Measurements from ENCODE around the gene AMPD3.

The AMPD3 gene

GRCh38 chr11:10514709-10515108, 59.6 kb downstream of the AMPD3 start:
- TF ChIP-seq, protein P1, sequence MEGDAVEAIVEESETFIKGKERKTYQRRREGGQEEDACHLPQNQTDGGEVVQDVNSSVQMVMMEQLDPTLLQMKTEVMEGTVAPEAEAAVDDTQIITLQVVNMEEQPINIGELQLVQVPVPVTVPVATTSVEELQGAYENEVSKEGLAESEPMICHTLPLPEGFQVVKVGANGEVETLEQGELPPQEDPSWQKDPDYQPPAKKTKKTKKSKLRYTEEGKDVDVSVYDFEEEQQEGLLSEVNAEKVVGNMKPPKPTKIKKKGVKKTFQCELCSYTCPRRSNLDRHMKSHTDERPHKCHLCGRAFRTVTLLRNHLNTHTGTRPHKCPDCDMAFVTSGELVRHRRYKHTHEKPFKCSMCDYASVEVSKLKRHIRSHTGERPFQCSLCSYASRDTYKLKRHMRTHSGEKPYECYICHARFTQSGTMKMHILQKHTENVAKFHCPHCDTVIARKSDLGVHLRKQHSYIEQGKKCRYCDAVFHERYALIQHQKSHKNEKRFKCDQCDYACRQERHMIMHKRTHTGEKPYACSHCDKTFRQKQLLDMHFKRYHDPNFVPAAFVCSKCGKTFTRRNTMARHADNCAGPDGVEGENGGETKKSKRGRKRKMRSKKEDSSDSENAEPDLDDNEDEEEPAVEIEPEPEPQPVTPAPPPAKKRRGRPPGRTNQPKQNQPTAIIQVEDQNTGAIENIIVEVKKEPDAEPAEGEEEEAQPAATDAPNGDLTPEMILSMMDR (IDR thresholded peaks at IDR 0.05; ENCODE audit: control insufficient read depth, extremely low read depth, insufficient read depth), result no peak
- DNase-seq (ENCODE audit: low read depth), result no peak
- H3K4me3 ChIP-seq (ENCODE audit: low read depth, low read length), result no peak overlapping the region

DNA sequence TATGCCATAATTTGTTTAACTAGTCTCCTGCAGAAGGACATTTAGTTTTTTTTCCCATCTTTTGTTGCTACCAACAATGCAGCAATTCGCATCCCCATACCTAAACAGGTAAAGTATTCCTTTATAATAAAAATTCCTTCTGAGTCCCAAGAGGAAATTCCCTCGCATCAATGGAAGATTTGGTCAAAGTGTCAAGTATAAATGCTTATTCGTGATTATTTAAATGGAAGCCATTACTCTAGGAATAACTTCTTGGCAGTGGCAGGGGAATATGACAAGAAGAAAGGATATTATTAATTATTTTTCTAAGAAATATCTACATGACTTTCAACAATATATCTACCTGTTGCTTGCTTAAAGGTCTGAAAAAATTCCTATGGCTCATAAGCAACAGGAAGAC, 60.4 kb downstream of the AMPD3 start:
- no peak for DNase-seq (ENCODE audit: low read depth)
- no peak overlapping the region for H3K4me3 ChIP-seq (ENCODE audit: low read depth, low read length)
- TF ChIP-seq, protein P1 (IDR thresholded peaks at IDR 0.05; ENCODE audit: control insufficient read depth, extremely low read depth, insufficient read depth), result no peak

DNA sequence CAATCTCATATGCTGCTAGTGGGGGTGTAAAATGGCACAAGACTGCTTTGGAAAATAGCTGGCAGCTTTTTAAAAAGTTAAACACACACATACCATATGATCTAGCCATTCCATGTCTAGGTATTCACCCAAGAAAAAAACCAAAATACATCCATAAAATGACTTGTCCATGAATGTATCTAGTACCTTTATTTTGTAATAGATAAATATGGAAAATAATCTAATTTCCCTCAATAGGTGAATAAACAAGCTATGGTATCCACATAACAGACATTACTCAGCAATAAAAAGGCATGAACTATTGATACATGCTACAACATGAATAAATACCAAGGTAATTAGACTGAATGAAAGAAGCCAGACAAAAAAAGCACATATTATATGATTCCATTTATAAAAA, 63.1 kb downstream of the AMPD3 start:
- H3K4me3 ChIP-seq (ENCODE audit: low read depth, low read length), result no peak overlapping the region
- TF ChIP-seq, protein P1 (IDR thresholded peaks at IDR 0.05; ENCODE audit: control insufficient read depth, extremely low read depth, insufficient read depth), result no peak
- DNase-seq (ENCODE audit: low read depth), result no peak

DNA sequence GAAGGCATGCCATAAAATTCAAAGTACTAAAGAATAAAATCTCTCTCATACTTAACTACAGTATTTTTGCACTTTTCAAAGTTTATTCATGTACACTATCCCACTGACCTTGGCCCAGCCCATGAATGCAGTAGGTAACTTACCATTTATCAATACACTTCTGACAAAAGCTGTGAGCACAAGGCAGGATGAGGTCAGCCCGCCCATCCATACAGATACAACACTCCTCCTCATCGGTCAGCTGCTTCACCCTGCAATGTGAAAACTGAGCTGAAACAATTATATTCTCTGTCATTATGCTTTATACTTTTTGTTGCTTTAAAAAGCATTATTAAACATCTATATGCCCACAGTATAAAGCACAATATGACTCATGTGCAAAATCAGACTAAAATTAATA, 63.8 kb downstream of the AMPD3 start:
- TF ChIP-seq, protein P1 (IDR thresholded peaks at IDR 0.05; ENCODE audit: control insufficient read depth, extremely low read depth, insufficient read depth), result no peak
- no peak for DNase-seq (ENCODE audit: low read depth)

GRCh38 chr11:10519630-10520029, 64.6 kb downstream of the AMPD3 start:
- H3K4me3 ChIP-seq (ENCODE audit: low read depth, low read length), result no peak overlapping the region
- TF ChIP-seq, protein P1 (IDR thresholded peaks at IDR 0.05; ENCODE audit: control insufficient read depth, extremely low read depth, insufficient read depth), result no peak
- DNase-seq (ENCODE audit: low read depth), result no peak

More for the DNA sequence above, 63.8 kb downstream of the AMPD3 start:
- no peak overlapping the region for H3K4me3 ChIP-seq (ENCODE audit: low read depth, low read length)

- TF ChIP-seq, protein P1 (IDR thresholded peaks at IDR 0.05; ENCODE audit: control insufficient read depth, extremely low read depth, insufficient read depth), result no peak
- DNase-seq (ENCODE audit: low read depth), result no peak
- H3K4me3 ChIP-seq (ENCODE audit: low read depth, low read length), result no peak overlapping the region
Measured at GRCh38 chr11:10520562-10520961, 65.5 kb downstream of the AMPD3 start.

GRCh38 chr11:10522276-10522675, 67.2 kb downstream of the AMPD3 start:
- TF ChIP-seq, protein P1 (IDR thresholded peaks at IDR 0.05; ENCODE audit: control insufficient read depth, extremely low read depth, insufficient read depth), result no peak
- no peak for DNase-seq (ENCODE audit: low read depth)
- no peak overlapping the region for H3K4me3 ChIP-seq (ENCODE audit: low read depth, low read length)
